HG02840 (cell line): ENCODE measurements around the gene CASP2.

ENCODE experiments used
- ATAC-seq: cut with Tn5 transposase; IDR thresholded peaks from one replicate; pipeline ENCODE4 v1.9.1; 2021; ENCODE audit warnings: mild to moderate bottlenecking, moderate library complexity, moderate number of reproducible peaks; ENCODE audit not compliant: unreplicated experiment, low FRiP score

The CASP2 gene

DNA sequence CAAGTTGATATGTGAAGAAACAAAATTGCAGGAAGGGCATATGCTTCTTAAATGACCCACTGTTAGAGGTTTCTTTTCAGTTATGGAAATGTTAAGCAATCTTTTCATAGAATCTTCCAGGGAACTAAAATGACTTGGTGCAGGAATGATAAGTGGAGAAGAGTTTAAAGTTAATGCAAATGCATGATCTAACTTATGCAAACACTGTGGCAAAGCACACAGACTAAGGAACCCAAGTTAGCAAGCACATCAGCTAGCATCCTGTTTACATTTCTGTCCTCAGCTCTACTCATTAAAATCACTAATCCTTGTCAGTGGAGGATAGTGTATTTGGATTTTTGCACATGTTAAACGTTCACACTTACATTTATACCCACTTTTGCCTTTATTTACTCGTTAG lies 37.1 kb downstream of the CASP2 start:
- ATAC-seq: peak; percentile 78

DNA sequence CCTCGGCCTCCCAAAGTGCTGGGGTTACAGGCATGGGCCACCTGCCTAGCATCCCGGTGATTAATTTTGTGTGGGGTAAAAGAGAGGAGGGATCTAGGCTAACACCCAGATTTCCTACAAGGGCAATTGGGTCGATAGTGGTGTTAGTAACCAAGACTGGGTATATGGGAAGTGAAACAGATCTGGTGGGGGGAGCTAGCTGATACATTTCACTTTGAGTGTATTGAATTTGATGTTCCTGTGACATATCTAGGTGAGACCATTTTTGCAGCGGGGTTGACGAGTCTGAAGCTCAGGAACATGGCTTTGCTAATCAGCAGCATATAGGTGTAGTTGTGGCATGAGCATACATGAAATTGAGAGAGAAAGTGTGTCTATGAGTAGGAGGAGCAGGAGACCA lies 39.8 kb downstream of the CASP2 start:
- ATAC-seq: no peak

DNA sequence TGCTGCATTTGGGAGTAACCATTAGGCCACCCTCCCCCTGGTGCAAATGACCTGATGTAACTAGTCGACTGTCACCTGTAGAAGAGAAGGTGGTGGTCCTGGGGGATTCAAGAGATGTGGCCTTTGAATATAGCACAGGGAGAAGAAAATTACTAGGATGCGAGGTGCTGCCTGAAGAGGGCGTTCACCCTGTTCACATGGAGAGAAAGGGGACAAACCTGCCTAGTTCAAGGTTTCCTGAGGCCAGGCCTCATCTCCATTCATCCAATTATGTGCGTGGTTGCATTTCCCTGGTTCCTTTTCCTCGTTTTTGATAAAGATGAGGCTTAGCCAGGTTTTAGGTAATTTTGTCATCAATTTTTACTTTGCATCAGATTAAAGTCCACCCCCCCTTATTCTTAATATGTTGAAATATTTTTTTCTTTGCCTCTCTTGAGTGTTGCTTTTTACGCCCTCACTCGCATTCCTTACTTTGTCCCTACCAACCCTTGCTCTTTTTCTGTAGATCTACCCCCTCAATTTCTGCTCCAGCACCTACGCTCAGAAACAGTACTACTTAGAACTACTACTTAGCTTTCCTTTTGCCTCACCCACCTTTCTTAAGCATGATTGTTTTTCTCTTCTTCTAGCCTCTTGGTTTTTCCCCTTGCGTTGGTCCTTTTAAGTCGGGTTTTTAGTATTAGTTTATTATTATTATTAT lies 41.5 kb downstream of the CASP2 start:
- ATAC-seq: no peak

DNA sequence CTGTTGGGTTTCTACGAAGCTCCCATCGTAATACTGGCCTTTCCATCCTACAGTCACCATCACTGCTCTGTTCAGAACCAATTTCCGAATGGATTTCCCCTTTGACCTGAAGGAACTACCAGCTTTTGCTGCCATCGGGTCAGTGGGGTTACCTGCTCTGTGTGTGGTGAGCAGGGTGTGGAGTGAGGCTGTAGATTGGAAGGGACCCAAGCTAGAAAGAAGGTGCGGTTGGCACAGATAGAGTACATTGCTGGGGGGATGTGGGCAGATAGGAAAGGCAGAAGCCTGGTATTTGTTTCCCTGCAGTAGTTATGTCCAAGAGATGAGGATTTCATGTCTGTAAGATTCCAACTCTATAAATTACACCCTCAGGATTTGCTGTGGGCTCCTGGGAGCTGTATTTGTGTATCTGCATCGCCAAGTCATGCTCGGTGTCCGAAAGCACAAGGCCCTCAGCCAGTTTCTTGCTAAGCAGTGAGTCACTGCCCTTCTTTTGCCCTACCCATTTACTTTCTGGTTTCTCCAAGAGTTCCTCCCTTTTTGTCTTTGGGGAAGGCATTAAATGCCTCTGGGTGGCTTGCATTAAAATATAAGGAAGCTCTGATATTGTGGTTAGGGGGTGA lies 43.1 kb downstream of the CASP2 start:
- no peak for ATAC-seq

DNA sequence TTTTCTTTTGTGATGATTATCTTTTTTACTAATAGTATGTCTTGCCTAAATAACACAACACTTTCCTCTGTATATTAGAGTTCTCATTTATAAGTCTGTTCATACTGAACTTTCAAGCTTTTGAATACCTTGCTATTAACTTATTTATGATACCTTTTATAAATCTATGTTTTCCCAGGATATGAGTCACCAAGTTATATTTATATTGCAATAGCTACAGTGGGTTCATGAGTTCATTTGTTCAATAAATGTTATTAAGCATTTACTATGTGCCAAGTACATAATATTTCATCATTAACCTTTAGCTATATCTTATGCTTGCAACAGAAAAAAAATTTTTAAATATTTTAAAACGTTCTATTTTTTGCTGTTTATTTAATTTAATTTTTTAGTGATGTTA lies 46.1 kb downstream of the CASP2 start:
- ATAC-seq: no peak

DNA sequence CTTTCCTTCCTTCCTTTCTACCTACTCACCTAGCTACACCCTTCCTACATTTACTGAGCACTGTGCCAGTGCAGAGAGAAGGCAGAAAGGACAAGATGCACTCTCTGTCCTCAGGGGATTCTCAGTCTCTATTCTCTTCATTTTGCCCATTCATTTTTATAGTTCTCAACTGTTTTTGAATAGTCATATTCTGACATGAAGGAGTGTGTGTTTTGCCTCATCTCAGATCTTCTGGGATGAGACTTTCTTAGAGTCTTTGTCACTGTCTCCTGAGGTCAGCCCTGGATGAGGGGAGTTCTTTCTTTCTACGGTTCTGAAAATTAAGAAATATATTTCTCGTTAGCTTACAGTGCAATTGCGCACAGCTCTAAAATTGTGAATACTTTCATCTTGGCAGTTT lies 49.1 kb downstream of the CASP2 start:
- no peak for ATAC-seq

DNA sequence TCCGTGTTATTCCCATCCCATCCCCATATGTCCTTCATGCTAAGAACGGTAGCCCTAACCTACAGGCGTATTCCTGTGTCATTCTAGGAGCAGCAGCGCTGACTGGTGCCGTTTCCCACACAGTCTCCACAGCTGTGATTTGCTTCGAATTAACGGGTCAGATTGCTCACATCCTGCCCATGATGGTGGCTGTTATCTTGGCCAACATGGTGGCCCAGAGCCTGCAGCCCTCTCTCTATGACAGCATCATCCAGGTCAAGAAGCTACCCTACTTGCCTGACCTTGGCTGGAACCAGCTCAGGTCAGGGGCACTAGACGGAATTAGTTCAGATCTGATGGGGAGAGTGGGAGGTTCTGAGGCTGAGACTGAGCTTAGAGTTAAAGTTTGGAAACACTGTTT lies 53.7 kb downstream of the CASP2 start:
- no peak for ATAC-seq

DNA sequence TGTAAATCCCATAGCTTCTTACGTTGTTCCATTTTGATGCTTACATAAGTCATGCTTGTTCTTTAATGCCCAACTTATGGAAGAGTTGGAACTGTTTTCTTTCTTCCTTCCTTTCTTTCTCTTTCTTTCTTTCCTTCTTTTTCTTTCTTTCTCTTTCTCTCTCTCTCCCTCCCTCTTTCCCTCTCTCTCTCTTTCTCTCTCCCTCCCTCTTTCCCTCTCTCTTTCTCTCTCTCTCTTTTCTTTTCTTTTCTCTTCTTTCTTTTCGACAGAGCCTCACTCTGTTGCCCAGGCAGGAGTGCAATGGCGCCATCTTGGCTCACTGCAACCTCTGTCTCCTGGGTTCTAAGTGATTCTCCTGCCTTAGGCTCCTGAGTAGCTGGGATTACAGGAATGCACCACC lies 55.4 kb downstream of the CASP2 start:
- no peak for ATAC-seq

DNA sequence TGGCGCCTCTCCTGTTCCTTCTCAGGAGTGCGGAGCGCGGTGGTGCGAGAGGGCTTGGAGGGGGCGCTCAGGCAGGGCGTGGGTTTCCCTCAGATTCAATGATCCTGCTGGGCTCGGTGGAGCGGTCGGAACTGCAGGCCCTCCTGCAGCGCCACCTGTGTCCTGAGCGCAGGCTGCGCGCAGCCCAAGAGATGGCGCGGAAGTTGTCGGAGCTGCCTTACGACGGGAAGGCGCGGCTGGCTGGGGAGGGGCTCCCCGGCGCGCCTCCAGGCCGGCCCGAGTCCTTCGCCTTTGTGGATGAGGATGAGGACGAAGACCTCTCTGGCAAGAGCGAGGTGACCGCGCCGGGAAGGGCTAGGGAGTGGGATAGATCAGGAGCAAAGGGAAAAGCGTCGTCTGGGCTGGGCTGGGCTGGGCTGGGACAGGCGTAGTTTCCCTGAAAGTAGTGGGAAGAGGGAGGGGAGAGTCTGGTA lies 57.3 kb downstream of the CASP2 start:
- ATAC-seq: no peak

DNA sequence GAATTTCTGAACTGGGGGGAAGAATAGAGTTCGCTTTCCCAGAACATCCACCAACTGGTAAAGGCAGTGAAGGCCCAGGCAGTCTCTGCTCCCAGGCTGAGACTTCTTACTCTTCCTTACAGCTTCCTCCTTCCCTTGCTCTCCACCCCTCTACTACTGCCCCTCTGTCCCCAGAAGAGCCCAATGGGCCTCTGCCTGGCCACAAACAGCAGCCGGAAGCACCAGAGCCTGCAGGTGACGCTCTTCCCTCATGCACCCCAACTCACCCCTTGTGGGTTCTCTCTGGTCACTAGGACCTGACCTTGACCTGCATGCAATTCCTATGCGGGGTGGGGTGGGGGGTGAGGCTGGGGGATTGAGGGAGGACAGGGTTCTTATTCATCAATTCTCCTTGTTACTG lies 57.9 kb downstream of the CASP2 start:
- ATAC-seq: no peak

DNA sequence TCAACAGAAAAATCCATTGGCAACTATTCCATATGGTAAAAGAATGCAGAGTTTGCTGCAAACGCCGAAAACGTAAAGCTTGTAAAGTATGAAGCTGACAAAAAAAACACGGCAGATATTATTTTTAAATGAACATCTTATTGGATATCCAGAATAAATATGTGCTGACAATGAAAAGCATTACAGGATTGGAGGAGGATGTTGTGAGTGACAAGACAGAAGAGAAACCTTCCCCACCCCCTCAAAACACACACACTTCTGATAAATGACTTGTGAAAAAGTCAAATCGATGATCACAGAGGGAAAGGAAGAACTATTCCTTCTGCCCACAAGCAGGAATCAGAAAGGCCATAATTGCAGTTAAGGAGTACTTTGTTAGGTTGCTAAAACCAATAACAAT lies 59.8 kb downstream of the CASP2 start:
- ATAC-seq: no peak

DNA sequence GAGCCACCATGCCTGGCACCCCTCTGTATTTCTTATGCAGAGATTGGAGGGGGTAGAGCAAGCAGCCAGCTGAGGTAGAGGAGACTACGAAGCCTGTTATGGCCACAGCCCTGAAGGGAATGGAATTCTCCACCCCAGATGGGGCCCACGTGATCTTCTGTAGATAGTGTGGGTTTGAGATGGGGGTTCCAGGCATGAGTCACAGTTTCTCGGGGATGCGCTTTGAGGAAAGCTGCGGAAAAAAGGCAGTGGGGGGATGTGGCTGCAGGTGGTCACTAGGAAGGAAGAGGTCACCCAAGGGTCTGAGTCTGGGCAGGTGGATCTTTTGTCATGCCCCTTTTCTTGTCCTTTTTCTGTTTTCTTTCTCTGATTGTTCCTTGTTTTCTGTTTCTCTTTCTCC lies 62.9 kb downstream of the CASP2 start:
- ATAC-seq: no peak

DNA sequence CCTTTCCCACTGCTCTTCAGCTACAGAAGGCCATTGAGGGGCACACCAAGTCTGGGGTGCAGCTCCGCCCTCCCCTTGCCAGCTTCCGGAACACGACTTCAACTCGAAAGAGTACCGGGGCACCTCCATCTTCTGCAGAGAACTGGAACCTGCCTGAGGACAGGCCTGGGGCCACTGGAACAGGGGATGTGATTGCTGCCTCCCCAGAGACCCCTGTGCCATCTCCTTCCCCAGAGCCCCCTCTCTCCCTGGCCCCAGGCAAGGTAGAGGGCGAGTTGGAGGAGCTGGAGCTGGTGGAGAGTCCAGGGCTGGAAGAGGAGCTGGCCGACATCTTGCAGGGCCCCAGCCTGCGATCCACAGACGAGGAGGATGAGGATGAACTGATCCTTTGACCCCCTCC lies 63.4 kb downstream of the CASP2 start:
- ATAC-seq: no peak

DNA sequence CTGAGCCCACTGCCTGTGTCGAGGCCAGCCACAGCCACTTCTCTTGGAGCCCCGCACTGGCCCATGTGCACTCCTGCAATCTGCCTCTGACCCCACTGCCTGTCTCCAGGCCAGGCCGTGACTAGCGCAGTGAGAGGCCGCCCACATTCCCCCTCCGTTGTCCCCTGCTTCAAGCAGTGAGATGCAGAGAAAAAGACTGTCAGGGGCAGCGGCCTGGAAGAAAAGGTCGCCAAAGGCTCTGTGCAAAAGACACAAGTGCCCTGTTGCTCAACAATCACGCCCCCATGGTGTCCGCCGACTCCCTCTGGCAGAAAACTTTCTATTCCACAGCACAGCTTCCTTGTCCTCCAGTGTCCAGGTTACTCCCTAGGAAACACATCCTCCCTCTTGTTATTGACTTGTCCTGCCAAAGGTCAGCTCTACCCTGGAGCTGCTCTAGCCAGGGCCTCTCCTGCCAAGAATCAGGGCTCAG lies 64.4 kb downstream of the CASP2 start:
- no peak for ATAC-seq

DNA sequence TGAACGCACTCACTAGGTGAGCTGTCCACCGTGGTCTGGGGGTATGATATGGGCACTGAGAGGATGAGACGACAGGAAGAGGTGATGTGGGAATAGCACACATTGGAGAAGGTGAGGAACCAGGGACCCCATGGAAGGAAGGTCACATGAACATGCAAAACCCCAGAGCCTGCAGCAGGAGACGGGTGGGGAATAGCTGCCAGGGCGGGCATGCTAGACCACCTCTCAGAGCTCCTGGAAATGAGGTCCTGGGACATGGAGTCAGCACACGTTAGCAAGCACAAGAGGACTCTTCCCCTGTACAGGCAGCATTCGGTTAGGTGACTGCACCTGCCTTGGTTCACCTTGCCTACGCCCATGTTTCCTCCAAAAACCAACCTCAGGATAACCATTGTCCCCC lies 66.2 kb downstream of the CASP2 start:
- no peak for ATAC-seq

DNA sequence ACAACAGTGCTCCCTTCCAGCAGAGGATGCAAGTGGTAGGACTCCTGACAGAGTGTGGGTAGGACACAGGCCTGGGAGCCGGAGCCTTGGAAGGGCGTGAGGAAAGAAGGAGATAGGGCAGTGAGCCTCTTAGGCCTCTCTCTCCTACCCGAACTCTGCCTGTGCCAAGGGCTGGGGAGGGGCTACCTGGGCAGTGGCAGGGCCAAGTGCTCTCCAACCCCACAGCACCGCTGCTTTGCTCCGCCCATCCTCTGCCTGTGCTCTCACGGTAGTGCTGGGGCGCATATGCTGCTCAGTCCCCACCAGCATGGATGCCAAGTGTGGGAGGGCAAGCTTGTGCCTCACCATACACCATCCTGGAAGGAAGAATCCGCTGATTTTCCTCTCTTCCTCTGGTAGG lies 66.8 kb downstream of the CASP2 start:
- no peak for ATAC-seq

DNA sequence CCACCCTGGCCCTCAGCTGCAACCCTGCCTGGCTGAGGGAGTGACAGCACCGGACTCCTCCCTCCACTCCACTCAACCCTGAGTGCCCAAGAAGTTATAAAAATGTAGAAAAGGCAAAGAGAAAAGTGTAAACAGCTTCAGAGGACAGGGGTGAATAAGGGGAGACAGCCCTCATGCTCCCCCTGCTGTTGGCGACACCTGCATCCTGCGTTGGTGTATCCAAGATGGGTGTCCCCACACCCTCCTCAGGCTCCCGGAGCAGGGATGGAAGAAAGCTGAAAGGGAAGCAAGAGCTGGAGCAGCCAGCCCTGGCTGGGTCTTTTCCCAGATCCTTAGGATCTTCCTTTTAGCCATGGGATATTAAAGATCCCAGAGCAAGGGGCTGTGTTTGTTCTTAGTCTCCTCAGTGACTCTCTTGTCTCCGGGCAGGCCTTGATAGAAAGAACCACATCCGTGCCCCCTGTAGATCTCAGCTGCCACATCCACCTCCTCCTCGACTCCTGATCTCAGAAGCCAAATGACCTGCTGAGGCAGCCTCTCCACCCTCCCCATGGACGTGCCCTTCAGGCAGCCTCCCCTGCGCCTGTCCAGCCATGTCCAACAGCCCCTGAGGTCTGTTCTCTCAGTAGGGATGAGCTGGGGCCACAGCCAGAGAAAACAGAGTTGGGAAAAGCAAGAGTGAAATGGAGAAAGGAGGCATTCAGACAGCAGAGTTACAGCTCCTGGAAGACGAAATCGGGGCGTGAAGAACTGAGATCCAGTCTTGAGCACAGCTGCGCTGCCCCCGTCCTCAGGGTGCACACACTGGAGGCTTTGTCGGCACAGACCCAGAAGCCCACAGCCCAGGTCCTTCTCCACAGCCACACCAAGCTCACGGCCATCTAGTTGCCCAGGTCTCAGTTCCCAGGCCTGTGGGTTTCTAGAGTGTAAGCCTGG lies 67.6 kb downstream of the CASP2 start:
- no peak for ATAC-seq

DNA sequence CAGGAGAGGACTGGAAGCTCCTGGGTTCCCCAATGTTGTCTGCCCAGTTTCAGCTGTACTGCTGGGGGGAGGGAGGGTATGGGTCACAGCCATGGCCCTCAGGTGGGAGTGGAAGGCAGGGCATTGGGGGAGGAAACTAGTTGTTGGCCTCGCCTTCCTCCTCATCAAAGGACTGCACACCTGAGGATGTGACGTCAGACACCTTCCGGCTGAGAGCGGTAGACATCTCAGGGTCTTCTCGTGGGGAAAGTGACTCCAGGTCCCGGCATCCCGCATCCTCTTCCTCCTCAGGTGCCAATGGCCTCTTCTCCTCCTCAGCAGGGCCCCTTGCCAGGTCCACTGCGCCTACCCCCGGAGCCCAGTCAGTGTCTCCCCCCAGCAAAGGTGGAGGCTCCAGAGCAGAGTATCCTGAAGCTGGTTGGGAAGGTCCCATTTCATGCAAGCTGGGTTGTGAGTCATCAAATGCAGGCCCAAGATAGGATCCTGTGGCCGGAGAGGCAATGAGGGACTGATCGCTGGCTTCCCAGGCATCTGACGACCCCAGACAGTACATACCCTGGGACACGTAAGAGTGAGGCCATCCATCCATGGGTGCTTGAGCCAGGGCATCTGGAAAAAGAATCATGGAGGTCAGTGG lies 68.4 kb downstream of the CASP2 start:
- ATAC-seq: no peak
